ENCODE data around the gene NT5C3A.
"Not testable (repeated sequence)": the region's sequence is repeated elsewhere in the genome, so short reads cannot be mapped to it uniquely, and the experiment has no call there.

NT5C3A gene

GRCh38 chr7:33039903-33040292 is 22.7 kb downstream of the NT5C3A start:
- DNase-seq, result no peak

- no peak for DNase-seq
These were observed 23.2 kb downstream of the NT5C3A start for GRCh38 chr7:33039257-33039902.

GRCh38 chr7:33038639-33039038 is 23.9 kb downstream of the NT5C3A start:
- DNase-seq, result no peak

GRCh38 chr7:33035776-33036175 is 26.8 kb downstream of the NT5C3A start:
- DNase-seq, result no peak

- no peak for DNase-seq
These were observed 38.3 kb downstream of the NT5C3A start for GRCh38 chr7:33024189-33024757.

GRCh38 chr7:33012364-33012763 is 50.2 kb downstream of the NT5C3A start:
- DNase-seq, result no peak

GRCh38 chr7:33009734-33010133 is 52.8 kb downstream of the NT5C3A start:
- no peak for DNase-seq

GRCh38 chr7:33005690-33006089 is 56.9 kb downstream of the NT5C3A start:
- not testable (repeated sequence) for DNase-seq

GRCh38 chr7:33005193-33005592 is 57.4 kb downstream of the NT5C3A start:
- not testable (repeated sequence) for DNase-seq

- not testable (repeated sequence) for DNase-seq
These were observed 58.4 kb downstream of the NT5C3A start for GRCh38 chr7:33004104-33004616.

GRCh38 chr7:33003111-33003510 is 59.5 kb downstream of the NT5C3A start:
- DNase-seq, result not testable (repeated sequence)

- DNase-seq, result not testable (repeated sequence)
These were observed 63.2 kb downstream of the NT5C3A start for GRCh38 chr7:32999380-32999779.

- DNase-seq, result not testable (repeated sequence)
These were observed 64.0 kb downstream of the NT5C3A start for GRCh38 chr7:32998361-32999171.

- DNase-seq, result not testable (repeated sequence)
These were observed 64.6 kb downstream of the NT5C3A start for GRCh38 chr7:32997956-32998355.

- DNase-seq, result not testable (repeated sequence)
These were observed 69.8 kb downstream of the NT5C3A start for GRCh38 chr7:32992750-32993149.

- not testable (repeated sequence) for DNase-seq
These were observed 70.4 kb downstream of the NT5C3A start for GRCh38 chr7:32991975-32992700.

- not testable (repeated sequence) for DNase-seq
These were observed 71.4 kb downstream of the NT5C3A start for GRCh38 chr7:32991068-32991585.

GRCh38 chr7:32988148-32988547 is 74.4 kb downstream of the NT5C3A start:
- DNase-seq, result not testable (repeated sequence)

GRCh38 chr7:32979902-32980301 is 82.7 kb downstream of the NT5C3A start:
- not testable (repeated sequence) for DNase-seq

- not testable (repeated sequence) for DNase-seq
These were observed 83.3 kb downstream of the NT5C3A start for GRCh38 chr7:32979246-32979645.

- not testable (repeated sequence) for DNase-seq
These were observed 85.4 kb downstream of the NT5C3A start for GRCh38 chr7:32977159-32977558.

- not testable (repeated sequence) for DNase-seq
These were observed 90.6 kb downstream of the NT5C3A start for GRCh38 chr7:32971967-32972366.

- not testable (repeated sequence) for DNase-seq
These were observed 95.4 kb downstream of the NT5C3A start for GRCh38 chr7:32967268-32967582.

All from activated T-cell treated with anti-CD3 and anti-CD28 coated beads, Interleukin-2, amount 50 U/mL, for 1 hour (primary cell).